Activated naive CD4-positive, alpha-beta T cell treated with anti-CD3 and anti-CD28 coated beads, Interleukin-2, amount 50 U/mL, for 24 hours (primary cell): ENCODE data around the gene TTC38.
"Not testable (repeated sequence)": the region's sequence is repeated elsewhere in the genome, so short reads cannot be mapped to it uniquely, and the experiment has no call there.

Experiments
- H3K27ac Mint-ChIP-seq: one replicate; pipeline ENCODE4 v1.8.0; 2021; ENCODE audit warnings: mild to moderate bottlenecking, mixed read lengths
- H3K27me3 Mint-ChIP-seq: one replicate; pipeline ENCODE4 v1.8.0; 2021; ENCODE audit warnings: mixed read lengths
- H3K36me3 Mint-ChIP-seq: one replicate; pipeline ENCODE4 v1.8.0; 2021; ENCODE audit warnings: mixed read lengths
- H3K4me1 Mint-ChIP-seq: one replicate; pipeline ENCODE4 v1.8.0; 2021; ENCODE audit warnings: mixed read lengths
- H3K4me3 Mint-ChIP-seq: one replicate; pipeline ENCODE4 v1.8.0; 2021; ENCODE audit warnings: mild to moderate bottlenecking, mixed read lengths
- H3K9me3 Mint-ChIP-seq: one replicate; pipeline ENCODE4 v1.8.0; 2021; ENCODE audit warnings: mixed read lengths

The TTC38 gene

GRCh38 chr22:46262449-46263215, 5.2 kb upstream of the TTC38 start:
- H3K4me1 Mint-ChIP-seq: peaks cover 6% of the 10 kb centered on the region
- no peak overlapping the region for H3K27ac Mint-ChIP-seq
- peaks cover 44% of the 10 kb centered on the region for H3K27me3 Mint-ChIP-seq
- no peak overlapping the region for H3K4me3 Mint-ChIP-seq
- no peaks in the 10 kb centered on the region for H3K9me3 Mint-ChIP-seq
- no peaks in the 10 kb centered on the region for H3K36me3 Mint-ChIP-seq

GRCh38 chr22:46263216-46263590, 4.6 kb upstream of the TTC38 start, which contains the start of gene PKDREJ:
Gene PKDREJ, minus strand, starts transcription at chr22:46263343. Its CDS starts 21 bp downstream, at chr22:46263322.
- H3K4me3 Mint-ChIP-seq: peak within 1 kb of the TSS; percentile 44

GRCh38 chr22:46264520-46264919, 3.3 kb upstream of the TTC38 start:
- Mint-ChIP-seq H3K4me1 (peaks cover 12% of the 10 kb centered on the region), H3K27me3 (peaks cover 44% of the 10 kb centered on the region)
- H3K9me3 Mint-ChIP-seq, H3K27ac Mint-ChIP-seq, H3K4me3 Mint-ChIP-seq, H3K36me3 Mint-ChIP-seq: not testable (repeated sequence)

More at GRCh38 chr22:46263216-46263590, 4.6 kb upstream of the TTC38 start, which contains the start of gene PKDREJ:
- H3K4me1 Mint-ChIP-seq: peaks cover 9% of the 10 kb centered on the region
- H3K27ac Mint-ChIP-seq: no peak within 1 kb of the TSS
- peaks cover 44% of the 10 kb centered on the region for H3K27me3 Mint-ChIP-seq
- no peaks in the 10 kb centered on the region for H3K36me3 Mint-ChIP-seq
- no peaks in the 10 kb centered on the region for H3K9me3 Mint-ChIP-seq

- H3K27ac Mint-ChIP-seq, H3K36me3 Mint-ChIP-seq, H3K4me3 Mint-ChIP-seq, H3K9me3 Mint-ChIP-seq: not testable (repeated sequence)
- Mint-ChIP-seq H3K27me3 (peaks cover 36% of the 10 kb centered on the region), H3K4me1 (peaks cover 15% of the 10 kb centered on the region)
Measured at GRCh38 chr22:46265627-46266026, 2.2 kb upstream of the TTC38 start.

- no peaks in the 10 kb centered on the region for H3K36me3 Mint-ChIP-seq
- peaks cover 15% of the 10 kb centered on the region for H3K4me1 Mint-ChIP-seq
- peaks cover 5% of the 10 kb centered on the region for H3K27me3 Mint-ChIP-seq
- H3K9me3 Mint-ChIP-seq: no peaks in the 10 kb centered on the region
- H3K27ac Mint-ChIP-seq: no peak overlapping the region
- H3K4me3 Mint-ChIP-seq: peak overlapping the region; percentile 65
Measured at GRCh38 chr22:46269564-46269963, 1.8 kb downstream of the TTC38 start.

- Mint-ChIP-seq H3K4me1 (peaks cover 14% of the 10 kb centered on the region), H3K4me3 (no peak overlapping the region), H3K27ac (no peak overlapping the region), H3K27me3 (no peaks in the 10 kb centered on the region), H3K9me3 (no peaks in the 10 kb centered on the region), H3K36me3 (peaks cover 5% of the 10 kb centered on the region)
Measured at GRCh38 chr22:46272196-46272595, 4.4 kb downstream of the TTC38 start.

GRCh38 chr22:46272762-46273431, 5.1 kb downstream of the TTC38 start:
- H3K4me1 Mint-ChIP-seq: peaks cover 9% of the 10 kb centered on the region
- H3K27me3 Mint-ChIP-seq: no peaks in the 10 kb centered on the region
- no peak overlapping the region for H3K4me3 Mint-ChIP-seq
- H3K36me3 Mint-ChIP-seq: peaks cover 5% of the 10 kb centered on the region
- H3K27ac Mint-ChIP-seq: no peak overlapping the region
- no peaks in the 10 kb centered on the region for H3K9me3 Mint-ChIP-seq

GRCh38 chr22:46273432-46274148, 5.8 kb downstream of the TTC38 start:
- peaks cover 5% of the 10 kb centered on the region for H3K36me3 Mint-ChIP-seq

GRCh38 chr22:46274381-46274780, 6.6 kb downstream of the TTC38 start:
- no peak overlapping the region for H3K4me3 Mint-ChIP-seq
- H3K9me3 Mint-ChIP-seq: no peaks in the 10 kb centered on the region
- peaks cover 5% of the 10 kb centered on the region for H3K36me3 Mint-ChIP-seq
- H3K27me3 Mint-ChIP-seq: no peaks in the 10 kb centered on the region
- H3K4me1 Mint-ChIP-seq: peaks cover 3% of the 10 kb centered on the region
- H3K27ac Mint-ChIP-seq: no peak overlapping the region

More at GRCh38 chr22:46273432-46274148, 5.8 kb downstream of the TTC38 start:
- Mint-ChIP-seq H3K4me3 (no peak overlapping the region), H3K27me3 (no peaks in the 10 kb centered on the region), H3K9me3 (no peaks in the 10 kb centered on the region), H3K27ac (no peak overlapping the region), H3K4me1 (peaks cover 3% of the 10 kb centered on the region)

- no peaks in the 10 kb centered on the region for H3K27me3 Mint-ChIP-seq
Measured at GRCh38 chr22:46275455-46276122, 7.8 kb downstream of the TTC38 start.

GRCh38 chr22:46276563-46276962, 8.8 kb downstream of the TTC38 start:
- H3K4me3 Mint-ChIP-seq: no peak overlapping the region
- H3K27ac Mint-ChIP-seq: no peak overlapping the region
- no peaks in the 10 kb centered on the region for H3K27me3 Mint-ChIP-seq
- no peaks in the 10 kb centered on the region for H3K9me3 Mint-ChIP-seq
- H3K36me3 Mint-ChIP-seq: peaks cover 5% of the 10 kb centered on the region
- no peaks in the 10 kb centered on the region for H3K4me1 Mint-ChIP-seq

More at GRCh38 chr22:46275455-46276122, 7.8 kb downstream of the TTC38 start:
- no peak overlapping the region for H3K27ac Mint-ChIP-seq
- H3K4me3 Mint-ChIP-seq: no peak overlapping the region
- peaks cover 5% of the 10 kb centered on the region for H3K36me3 Mint-ChIP-seq
- H3K4me1 Mint-ChIP-seq: no peaks in the 10 kb centered on the region
- no peaks in the 10 kb centered on the region for H3K9me3 Mint-ChIP-seq

GRCh38 chr22:46278656-46279645, 11.1 kb downstream of the TTC38 start:
- no peaks in the 10 kb centered on the region for H3K27me3 Mint-ChIP-seq
- peaks cover 6% of the 10 kb centered on the region for H3K36me3 Mint-ChIP-seq
- no peaks in the 10 kb centered on the region for H3K4me1 Mint-ChIP-seq
- H3K9me3 Mint-ChIP-seq: no peaks in the 10 kb centered on the region
- H3K4me3 Mint-ChIP-seq: no peak overlapping the region
- H3K27ac Mint-ChIP-seq: no peak overlapping the region

GRCh38 chr22:46280063-46280817, 12.4 kb downstream of the TTC38 start:
- Mint-ChIP-seq H3K9me3 (no peaks in the 10 kb centered on the region), H3K4me1 (no peaks in the 10 kb centered on the region), H3K27ac (no peak overlapping the region), H3K36me3 (peaks cover 10% of the 10 kb centered on the region), H3K4me3 (no peak overlapping the region), H3K27me3 (no peaks in the 10 kb centered on the region)
